Retina (tissue), 1 donor: ENCODE data around the gene NFIA.
"Not testable (repeated sequence)": the region's sequence is repeated elsewhere in the genome, so short reads cannot be mapped to it uniquely, and the experiment has no call there.

ENCODE experiments used
- DNase-seq: peaks from one replicate; pipeline ENCODE4 v3.0.0-alpha.2; 2016

Gene NFIA

DNA sequence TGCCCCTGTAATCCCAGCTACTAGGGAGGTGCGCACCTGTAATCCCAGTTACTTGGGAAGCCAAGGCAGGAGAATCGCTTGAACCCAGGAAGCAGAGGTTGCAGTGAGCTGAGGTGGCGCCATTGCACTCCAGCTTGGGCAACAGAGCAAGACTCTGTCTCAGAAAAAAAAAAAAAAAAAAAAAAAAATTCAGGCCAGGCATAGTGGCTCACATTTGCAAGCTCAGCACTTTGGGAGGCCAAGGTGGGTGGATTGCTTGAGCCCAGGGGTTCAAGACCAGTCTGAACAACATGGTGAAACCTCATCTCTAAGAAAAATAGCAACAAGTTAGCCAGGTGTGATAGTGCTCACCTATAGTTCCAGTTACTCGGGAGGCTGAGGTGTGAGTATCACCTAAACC, 20.8 kb upstream of the NFIA start:
- not testable (repeated sequence) for DNase-seq

DNA sequence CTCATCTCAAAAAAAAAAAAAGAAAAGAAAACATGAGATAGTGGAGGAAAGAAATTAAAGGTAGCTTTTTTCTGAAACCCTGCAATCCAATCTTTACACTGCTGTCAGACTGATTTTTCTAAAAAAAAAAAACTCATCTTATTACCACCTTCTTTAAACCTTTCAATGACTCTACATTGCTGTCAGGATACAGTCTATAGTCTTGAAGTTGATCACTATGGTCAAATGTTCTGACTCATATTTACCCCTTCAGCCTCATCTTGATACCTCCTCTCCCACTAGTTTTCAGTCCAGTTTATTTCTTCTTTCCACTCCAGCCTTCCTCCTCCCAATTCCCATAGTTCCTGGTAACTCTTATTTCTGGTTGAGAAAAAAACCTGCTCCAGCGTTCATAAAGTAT, 17.7 kb upstream of the NFIA start:
- no peak for DNase-seq

GRCh38 chr1:61067446-61068019, 14.8 kb upstream of the NFIA start:
- no peak for DNase-seq

- DNase-seq, result no peak
Observed at GRCh38 chr1:61070054-61070453, 12.3 kb upstream of the NFIA start.

- DNase-seq, result no peak
Observed at GRCh38 chr1:61071205-61072130, 10.9 kb upstream of the NFIA start.

DNA sequence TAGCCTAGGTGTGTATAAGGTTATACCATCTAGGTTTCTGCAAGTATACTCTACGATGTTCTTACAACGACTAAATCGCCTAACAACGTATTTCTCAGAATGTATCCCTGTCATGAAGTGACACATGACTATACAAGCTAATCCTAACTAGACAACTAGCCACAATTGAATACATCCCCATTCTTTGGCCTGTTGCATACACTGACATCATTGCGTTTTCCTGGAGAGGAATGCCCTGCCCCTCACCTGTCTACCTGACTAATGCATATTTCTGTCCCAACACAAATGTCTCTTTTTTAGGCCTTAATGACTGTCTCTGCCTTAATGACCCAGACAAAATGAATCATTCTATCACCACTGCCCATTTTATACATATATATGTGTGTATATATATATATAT, 8.5 kb upstream of the NFIA start:
- DNase-seq, result no peak

DNA sequence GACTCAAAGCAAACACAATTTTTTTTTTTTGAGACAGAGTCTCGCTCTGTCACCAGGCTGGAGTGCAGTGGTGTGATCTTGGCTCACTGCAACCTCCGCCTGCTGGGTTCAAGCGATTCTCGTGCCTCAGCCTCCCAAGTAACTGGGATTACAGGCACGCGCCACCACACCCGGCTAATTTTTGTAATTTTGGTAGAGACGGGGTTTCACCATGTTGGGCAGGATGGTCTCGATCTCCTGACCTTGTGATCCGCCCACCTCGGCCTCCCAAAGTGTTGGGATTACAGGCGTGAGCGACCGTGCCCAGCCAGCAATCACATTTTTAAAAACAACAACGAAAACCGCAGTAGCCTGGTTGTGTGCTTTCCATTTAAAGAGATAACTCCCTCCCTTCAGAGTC, 6.5 kb upstream of the NFIA start:
- DNase-seq, result not testable (repeated sequence)

DNA sequence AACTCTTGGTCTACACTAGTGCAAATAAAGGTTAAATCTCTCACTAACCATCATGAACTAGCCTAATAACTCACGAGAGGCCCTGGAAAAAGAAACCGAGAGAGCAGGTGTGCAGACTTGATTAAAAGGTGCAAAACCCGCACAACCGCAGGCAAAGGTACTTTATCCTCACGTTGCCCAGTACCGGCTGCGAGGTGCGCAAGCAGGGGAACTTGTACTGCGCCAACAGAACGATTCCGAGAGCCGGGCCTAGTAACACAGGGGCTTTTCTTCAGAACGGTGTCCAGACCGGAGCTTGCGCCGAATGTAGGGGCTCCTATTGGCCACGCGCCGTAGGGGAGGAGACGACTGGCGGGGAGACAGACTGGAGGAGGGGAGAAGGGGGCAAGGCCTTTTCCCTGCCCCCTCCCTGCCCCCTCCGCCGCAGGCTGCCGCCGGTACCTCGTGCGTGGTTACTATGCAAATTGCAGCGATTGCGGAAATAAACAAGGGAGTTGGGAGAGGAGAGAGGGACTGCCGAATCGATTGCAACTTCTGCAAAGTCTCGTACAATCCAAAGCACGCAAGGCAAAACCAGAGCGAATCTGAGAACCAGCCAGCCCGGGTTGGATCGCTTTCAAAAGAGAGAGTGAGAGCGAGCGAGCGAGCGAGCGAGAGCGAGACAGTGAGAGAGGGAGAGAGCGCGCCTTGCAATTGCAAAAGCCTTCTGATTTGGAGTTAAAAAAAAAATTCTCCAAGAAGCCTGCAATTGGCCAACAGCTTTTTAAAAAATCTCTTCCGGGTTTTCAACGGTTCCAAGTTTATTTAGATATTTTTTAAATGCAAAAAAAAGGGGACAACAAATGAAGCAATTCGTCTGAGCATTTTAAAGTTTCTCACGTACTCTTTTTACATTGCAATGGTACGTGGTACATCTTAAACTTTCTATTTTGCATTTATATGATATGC, 5.4 kb upstream of the NFIA start:
- DNase-seq, result peak; percentile 89

DNA sequence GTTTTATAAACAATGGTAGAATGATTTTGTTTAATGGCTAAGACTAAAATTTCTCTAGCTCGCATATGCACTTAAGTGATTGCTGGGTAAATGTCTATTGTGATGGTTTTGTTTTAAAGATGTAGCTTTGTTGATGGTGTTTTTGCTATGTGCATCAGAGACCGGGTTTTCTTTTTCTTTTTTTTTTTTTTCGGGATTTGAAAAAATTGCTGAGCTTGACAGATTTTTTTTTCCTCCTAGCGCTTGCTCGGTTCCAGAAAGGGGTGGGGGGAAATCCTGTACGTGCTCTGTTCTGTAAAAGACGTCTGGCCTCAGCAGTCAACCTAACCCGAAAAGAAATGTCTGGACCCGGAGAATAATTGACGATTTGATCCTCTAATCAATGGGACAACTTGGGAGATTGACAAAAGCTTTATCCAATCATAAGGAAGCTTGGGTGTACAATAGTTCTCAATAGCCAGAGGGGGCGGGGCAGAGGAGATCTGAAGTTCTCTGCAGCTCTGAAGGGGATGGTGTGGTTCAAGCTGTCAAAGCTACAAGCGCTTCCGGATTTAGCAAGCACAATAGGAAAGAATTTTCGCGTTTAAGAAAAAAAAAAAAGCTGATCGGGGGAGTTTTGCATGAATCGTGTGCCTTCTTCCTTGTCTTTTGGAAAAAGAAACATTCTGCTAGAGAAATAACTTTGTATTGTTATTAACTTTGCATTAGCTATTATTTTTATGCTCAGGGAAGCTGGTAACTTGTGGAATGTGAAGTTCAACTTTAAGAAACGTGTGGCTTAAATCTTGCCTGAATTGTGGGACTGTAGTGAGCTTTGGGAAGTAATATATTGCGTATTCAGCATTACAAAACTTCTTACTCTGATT, 4.5 kb upstream of the NFIA start:
- peak; percentile 90 for DNase-seq

- no peak for DNase-seq
Observed at GRCh38 chr1:61078618-61079295, 3.6 kb upstream of the NFIA start.

- no peak for DNase-seq
Observed at GRCh38 chr1:61079296-61079897, 3.0 kb upstream of the NFIA start.

GRCh38 chr1:61079898-61080336, 2.4 kb upstream of the NFIA start:
- peak; percentile 63 for DNase-seq

GRCh38 chr1:61080413-61081143, 1.8 kb upstream of the NFIA start:
- DNase-seq, result no peak

DNA sequence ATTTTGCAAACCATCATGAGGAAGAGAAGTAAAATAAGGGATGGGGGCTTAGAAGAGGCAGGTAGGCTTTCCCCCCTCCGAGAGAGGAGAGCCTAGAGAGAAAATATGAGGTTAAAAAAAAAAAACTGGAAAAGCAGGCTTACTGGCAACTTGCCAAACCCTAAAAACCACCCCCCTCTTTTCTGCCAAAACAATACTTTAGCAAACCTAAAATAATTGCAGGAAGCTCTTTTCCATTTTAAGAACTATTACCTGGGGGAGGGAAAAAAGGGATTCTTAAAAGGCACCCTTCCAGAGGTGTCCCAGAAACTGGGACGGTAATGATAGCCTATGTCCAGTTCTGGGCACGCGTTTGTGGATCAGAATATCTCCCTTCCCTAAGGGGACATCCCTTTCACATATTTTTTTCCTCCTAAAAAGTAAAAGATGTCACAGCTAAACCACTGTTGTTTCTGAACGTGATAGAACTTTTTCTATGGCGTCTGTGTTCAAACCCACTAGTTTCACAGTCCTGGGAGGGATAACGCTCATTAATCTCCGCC, 1.1 kb upstream of the NFIA start:
- DNase-seq, result peak; percentile 22

DNA sequence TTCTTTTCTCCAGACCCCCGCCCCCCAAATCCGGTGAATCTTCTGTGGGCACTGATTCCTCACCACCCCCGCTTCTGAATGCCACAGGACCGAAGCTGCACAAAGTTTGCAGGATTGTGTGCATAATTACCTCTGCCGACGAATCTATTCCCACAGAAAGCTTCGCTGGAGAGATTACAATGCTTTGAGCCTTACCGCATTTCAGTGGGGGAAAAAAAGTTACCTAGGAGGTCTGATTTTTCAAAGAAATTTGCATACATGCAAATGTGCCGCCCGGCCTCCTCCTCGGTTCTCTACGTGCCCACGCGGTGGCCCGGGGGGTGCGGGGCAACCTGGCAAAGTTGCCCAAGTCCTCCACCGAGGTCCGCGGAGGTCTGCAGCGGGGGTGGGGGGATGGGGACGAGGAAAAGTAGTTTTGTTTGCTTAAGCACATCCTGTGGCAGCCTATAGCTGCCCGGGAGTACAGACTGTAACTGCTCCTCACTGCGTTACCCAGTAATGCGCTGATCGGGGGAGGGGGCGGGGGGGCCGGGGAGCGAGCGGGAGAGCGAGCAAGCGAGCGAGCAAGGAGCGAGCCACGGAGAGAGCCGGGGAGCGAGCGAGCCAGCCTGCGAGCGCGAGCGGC, 563 bp upstream of the NFIA start:
- peak; percentile 54 for DNase-seq

DNA sequence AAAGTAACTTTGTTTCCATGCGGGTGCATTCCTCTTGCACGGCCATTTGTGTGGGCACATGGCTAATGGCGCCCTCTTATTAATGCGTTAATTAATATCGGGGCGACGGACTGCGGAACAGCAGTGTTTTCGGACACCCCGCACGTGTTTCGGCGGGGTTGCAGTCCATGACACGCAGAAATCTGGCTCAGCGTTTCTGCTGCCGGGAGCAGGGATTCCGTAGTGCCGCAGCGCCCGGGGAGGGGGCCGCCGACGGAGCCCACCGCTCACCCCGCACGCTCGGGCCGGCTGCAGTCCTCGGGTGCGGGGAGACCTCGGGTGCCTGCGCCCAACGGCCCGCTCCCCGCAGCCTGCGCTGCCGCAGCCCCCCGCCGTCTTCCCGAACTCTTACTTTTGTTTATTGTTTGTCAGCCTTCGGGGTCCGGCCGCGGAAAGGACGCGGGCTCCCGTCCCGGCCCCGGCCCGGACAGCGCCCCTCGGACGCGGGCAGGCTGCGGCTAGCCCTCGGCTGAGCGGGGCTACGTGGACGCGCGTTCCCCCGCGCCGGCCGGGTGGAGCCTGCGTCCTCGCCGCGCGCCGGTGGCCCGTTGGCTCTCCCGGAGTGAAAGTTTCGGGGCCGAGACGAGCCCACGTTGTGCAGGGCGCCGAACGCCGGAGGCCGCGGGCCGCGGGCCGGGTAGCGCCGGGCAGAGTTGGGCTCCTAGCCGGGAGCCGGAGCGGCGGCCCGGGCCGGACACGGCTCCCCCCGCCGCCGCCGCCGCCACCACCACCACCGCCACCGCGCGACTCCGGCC, 849 bp downstream of the NFIA start:
- DNase-seq, result peak; percentile 53

DNA sequence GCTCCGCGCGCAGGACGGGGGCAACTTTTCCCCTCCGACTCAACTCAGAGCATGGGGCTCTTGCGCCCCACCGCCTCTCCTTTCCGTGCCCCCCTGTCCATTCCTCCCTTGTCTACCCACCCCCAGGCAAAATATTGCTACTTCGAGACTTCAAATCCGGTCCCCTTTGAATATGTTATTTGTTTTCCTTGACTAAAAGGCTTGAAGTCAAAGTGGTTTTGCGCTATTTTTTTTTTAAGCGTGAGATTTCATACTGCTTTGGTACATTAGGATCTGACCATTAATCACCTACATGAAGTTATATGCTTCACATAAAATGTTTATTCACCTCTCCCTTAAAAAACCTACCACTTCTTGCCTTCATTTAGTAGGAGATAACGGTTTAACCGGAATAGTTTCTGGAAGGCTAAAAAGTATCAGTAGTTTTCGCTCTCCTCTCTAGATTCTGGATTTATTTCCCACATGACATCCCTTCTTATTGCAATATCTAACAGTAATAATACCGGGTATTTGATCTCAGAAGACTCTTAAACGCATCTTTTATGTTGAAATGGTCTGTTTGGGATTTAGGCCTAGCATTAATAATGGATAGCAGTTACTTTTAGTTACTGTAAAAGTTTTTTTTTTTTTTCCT, 1.6 kb downstream of the NFIA start:
- DNase-seq, result peak; percentile 29

DNA sequence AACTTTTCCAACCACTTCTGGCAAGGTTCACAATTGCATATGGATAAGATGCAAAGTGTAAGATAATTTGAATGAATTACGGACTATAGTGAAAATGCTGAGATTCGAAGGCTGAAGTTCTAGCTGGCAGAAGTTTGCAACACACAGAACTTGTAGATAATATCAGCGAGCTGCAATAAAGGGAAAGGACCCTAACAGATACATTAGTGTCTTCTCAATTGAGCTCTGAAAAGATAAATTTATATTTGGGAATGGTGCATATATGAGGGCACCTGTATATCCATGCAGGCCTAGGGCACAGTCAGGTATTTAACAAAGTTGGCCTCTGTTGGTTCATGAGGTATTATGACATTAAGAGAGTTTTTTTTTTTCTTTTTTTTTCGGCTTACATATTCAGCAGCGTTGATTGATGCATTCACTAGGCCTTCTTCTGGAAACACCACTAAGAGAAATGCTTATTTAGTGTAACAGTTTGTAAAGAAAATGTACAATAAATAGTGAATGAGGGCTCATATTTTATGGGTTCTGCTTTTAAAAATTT, 2.2 kb downstream of the NFIA start:
- no peak for DNase-seq
